ENCODE measurements around the gene CCSER2. TPM values are rescaled to one million over a fixed set of nuclear protein-coding genes. Genes with fewer than 3 reads are reported as not detected.

The CCSER2 gene
- total RNA-seq, 1 donor from 2014 or later = 66.1 TPM

GRCh38 chr10:84499846-84500245 is 171.5 kb downstream of the CCSER2 start:
- DNase-seq (no peak), ATAC-seq (no peak)
- Histone ChIP-seq H3K9me3 (no peaks in the 10 kb centered on the region), H3K4me1 (no peaks in the 10 kb centered on the region), H3K36me3 (no peaks in the 10 kb centered on the region), H3K27ac (no peak overlapping the region), H3K4me3 (no peak overlapping the region), H3K27me3 (ENCODE audit: low read depth) (no peaks in the 10 kb centered on the region)
- TF ChIP-seq CTCF (IDR thresholded peaks at IDR 0.05) = no peak
- intact Hi-C loops (cut with DNase I) = no loop called here

DNA sequence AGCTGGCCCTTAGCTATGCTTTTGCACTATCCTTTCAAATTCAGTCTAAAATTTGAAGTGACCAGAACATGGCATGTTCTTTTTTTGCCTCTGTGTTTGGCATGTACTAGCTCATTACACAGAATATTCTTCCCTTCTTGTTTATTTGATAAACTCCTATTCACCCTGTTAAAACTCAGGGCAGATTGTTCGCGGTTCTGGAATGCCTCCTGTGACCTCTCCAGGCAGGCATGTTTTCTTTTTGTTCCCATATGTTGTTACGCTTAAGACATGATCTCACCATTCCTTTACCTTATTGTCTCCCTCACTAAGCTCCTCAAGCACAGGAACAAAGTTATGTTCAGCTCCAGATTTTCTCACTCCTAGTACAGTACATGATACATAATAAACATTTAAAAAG is 181.7 kb downstream of the CCSER2 start:
- Histone ChIP-seq H3K27me3 (ENCODE audit: low read depth) (no peaks in the 10 kb centered on the region), H3K9me3 (no peaks in the 10 kb centered on the region), H3K36me3 (peaks cover 21% of the 10 kb centered on the region), H3K4me1 (peaks cover 7% of the 10 kb centered on the region), H3K4me3 (no peak overlapping the region), H3K27ac (no peak overlapping the region)
- DNase-seq = no peak
- intact Hi-C loops (cut with DNase I) = no loop called here
- no peak for ATAC-seq
- TF ChIP-seq CTCF (IDR thresholded peaks at IDR 0.05) = no peak

DNA sequence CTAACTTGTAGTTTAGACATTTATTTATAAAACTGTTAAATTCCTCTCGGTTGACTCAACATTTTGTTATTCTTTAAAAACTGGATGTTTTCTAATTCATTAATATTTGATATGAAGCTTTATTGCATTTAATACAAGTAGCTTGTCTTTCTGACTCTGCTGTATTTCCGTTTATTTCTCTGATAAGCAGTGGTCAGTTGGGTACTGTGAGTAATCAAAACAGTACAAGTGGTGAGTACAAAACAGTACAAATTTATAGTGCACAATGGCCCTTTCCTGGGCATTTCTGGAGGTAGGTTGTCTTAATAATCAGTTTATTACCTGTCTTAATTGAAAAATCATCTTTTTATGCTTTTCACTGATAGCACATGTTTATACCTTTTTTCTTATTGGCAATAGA is 182.7 kb downstream of the CCSER2 start:
- intact Hi-C loops (cut with DNase I) = no loop called here
- Histone ChIP-seq H3K9me3 (no peaks in the 10 kb centered on the region), H3K27me3 (ENCODE audit: low read depth) (no peaks in the 10 kb centered on the region), H3K27ac (no peak overlapping the region), H3K4me3 (no peak overlapping the region), H3K36me3 (peaks cover 28% of the 10 kb centered on the region), H3K4me1 (peaks cover 7% of the 10 kb centered on the region)
- TF ChIP-seq CTCF (IDR thresholded peaks at IDR 0.05) = no peak
- ATAC-seq (no peak), DNase-seq (no peak)

DNA sequence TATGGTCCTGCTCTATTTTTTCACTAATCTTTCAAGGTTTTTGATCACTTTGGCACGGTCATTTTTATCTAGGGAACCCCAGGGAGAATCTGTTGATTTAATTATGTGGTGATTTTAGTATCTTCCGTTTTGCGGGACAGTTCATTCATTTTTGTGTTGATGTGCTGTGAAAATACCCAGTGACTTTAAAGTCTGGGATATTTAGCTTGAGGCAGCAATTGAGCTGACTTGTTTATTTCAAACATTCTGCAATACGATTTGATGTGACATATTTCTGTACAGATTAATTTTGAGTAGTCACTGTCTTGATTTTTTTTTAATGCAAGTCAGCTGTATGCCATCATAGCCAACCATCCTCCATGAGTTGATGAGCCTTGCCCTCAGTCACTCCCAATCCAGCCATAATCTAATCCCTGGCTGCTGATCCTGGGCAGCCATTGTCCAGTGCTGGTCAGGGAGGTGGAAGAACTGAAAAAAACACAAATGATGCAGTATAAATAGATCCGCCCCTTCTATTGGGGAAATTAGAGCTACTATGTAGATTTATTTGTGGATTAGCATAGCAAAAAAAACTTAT is 183.4 kb downstream of the CCSER2 start:
- intact Hi-C loops (cut with DNase I) = no loop called here
- no peak for TF ChIP-seq CTCF (IDR thresholded peaks at IDR 0.05)
- Histone ChIP-seq H3K27me3 (ENCODE audit: low read depth) (no peaks in the 10 kb centered on the region), H3K9me3 (no peaks in the 10 kb centered on the region), H3K4me3 (no peak overlapping the region), H3K4me1 (peaks cover 7% of the 10 kb centered on the region), H3K27ac (no peak overlapping the region), H3K36me3 (peaks cover 31% of the 10 kb centered on the region)
- no peak for ATAC-seq
- no peak for DNase-seq

DNA sequence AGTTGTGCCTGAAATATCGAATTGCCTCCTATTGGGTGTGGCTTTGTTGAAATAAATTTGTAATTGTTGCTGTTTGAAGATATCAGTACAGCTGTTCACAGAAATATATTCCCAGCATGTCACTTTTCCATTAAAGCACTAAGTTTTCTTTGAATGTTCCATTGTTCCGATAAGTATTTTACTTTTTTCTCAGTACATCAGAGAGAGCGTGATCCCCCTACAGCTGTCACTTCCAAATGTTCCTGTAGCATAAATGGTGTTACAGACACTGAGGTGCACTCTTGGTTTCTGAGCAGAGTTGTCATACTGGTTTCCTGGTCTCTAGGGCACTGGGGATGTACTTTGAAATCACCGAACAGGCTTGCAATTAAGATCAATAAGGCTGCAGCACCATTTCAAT is 189.2 kb downstream of the CCSER2 start:
- Histone ChIP-seq H3K27ac (no peak overlapping the region), H3K4me1 (no peaks in the 10 kb centered on the region), H3K9me3 (no peaks in the 10 kb centered on the region), H3K36me3 (peaks cover 31% of the 10 kb centered on the region), H3K27me3 (ENCODE audit: low read depth) (no peaks in the 10 kb centered on the region), H3K4me3 (no peak overlapping the region)
- TF ChIP-seq CTCF (IDR thresholded peaks at IDR 0.05) = no peak
- intact Hi-C loops (cut with DNase I) = no loop called here
- DNase-seq (no peak), ATAC-seq (no peak)

GRCh38 chr10:84519235-84519634 is 190.8 kb downstream of the CCSER2 start:
- no peak for ATAC-seq
- Histone ChIP-seq H3K27ac (no peak overlapping the region), H3K27me3 (ENCODE audit: low read depth) (no peaks in the 10 kb centered on the region), H3K4me3 (no peak overlapping the region), H3K9me3 (no peaks in the 10 kb centered on the region), H3K36me3 (peaks cover 19% of the 10 kb centered on the region), H3K4me1 (no peaks in the 10 kb centered on the region)
- no peak for DNase-seq
- TF ChIP-seq CTCF (IDR thresholded peaks at IDR 0.05) = no peak
- intact Hi-C loops (cut with DNase I) = no loop called here
